GM12873 (cell line): ENCODE data around the gene NBL1.

Experiments used
- TF ChIP-seq, protein P1 (sequence below): IDR thresholded peaks from 2 replicates; pipeline ENCODE4 v1.5.1; 2012; ENCODE audit warnings: low read depth, mild to moderate bottlenecking, moderate library complexity, low read length, control low read depth; ENCODE audit not compliant: insufficient read depth; ENCODE audit errors: missing control alignments

Gene NBL1

DNA sequence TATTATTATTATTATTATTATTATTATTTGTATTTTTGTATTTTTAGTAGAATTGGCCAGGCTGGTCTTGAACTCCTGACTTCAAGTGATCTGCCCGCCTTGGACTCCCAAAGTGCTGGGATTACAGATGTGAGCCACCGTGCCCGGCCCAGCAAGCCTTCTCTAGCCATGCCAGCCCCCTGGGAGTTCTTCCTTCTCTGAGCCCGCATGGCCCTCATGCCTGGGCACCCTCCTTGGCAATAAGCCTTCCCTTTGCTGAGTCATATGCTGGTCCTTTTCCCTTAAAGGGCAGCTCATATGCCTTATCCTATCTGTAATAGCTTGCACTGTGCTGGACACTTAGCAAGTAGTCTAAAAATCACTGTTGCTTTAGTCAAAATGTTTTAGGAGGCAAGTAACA lies 8.5 kb upstream of the NBL1 start:
- TF ChIP-seq, protein P1, sequence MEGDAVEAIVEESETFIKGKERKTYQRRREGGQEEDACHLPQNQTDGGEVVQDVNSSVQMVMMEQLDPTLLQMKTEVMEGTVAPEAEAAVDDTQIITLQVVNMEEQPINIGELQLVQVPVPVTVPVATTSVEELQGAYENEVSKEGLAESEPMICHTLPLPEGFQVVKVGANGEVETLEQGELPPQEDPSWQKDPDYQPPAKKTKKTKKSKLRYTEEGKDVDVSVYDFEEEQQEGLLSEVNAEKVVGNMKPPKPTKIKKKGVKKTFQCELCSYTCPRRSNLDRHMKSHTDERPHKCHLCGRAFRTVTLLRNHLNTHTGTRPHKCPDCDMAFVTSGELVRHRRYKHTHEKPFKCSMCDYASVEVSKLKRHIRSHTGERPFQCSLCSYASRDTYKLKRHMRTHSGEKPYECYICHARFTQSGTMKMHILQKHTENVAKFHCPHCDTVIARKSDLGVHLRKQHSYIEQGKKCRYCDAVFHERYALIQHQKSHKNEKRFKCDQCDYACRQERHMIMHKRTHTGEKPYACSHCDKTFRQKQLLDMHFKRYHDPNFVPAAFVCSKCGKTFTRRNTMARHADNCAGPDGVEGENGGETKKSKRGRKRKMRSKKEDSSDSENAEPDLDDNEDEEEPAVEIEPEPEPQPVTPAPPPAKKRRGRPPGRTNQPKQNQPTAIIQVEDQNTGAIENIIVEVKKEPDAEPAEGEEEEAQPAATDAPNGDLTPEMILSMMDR, result no peak

DNA sequence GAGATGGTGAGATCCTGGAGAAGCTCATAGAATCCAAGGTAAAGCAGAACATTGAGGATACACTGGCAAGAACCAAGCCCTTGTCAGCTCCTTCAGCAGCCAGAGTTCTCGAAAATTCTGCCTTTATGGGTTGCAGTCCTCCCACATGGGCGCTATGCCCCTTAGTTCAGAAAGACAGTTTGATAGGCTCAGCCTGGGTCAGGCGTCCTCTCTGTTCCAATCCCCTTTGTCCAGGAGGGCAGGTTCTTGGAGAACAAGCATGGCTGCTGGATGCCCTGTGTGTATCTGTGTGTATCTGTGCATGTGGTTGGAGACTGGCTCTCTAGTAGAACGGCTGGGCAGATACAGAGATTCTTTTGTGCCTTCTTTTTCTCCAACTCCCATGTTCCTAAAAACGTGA lies 8.0 kb upstream of the NBL1 start:
- TF ChIP-seq, protein P1, result no peak

DNA sequence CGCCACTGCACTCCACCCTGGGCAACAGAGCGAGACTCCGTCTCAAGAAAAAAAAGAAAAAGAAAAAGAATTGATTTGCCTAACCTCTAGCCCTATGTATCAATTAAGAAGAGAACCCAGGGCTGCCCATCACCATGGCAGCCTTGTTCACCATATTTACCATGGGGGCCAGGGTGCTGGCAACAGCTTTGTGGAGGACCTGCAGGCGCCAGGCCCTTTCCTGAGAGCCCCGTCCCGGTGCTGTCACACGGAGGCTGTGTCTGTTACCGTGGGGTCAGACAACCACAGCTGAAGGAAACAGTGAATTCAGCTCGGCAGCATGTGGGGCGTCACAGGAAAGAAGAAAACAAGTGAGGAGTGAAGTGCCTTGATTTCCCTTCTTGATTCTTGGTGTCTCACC lies 6.5 kb upstream of the NBL1 start:
- TF ChIP-seq, protein P1, result no peak

DNA sequence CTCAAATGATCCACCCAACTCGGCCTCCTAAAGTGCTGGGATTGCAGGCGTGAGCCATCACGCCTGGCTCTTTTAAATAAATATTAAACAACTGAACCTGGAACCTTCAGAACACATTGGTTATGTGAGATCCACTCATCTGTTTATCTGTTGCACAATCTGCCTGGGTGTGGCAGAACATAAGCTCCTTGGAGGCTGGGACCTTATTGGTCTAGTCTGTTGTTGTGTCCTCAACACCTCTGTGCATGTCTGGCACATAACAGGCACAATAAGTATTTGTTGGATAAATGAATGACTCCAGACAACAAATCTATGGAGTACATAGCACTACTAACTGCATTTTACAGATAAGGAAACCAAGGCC lies 4.1 kb upstream of the NBL1 start:
- TF ChIP-seq, protein P1, result no peak

GRCh38 chr1:19640363-19641316 lies 3.5 kb upstream of the NBL1 start:
- TF ChIP-seq, protein P1, result no peak

DNA sequence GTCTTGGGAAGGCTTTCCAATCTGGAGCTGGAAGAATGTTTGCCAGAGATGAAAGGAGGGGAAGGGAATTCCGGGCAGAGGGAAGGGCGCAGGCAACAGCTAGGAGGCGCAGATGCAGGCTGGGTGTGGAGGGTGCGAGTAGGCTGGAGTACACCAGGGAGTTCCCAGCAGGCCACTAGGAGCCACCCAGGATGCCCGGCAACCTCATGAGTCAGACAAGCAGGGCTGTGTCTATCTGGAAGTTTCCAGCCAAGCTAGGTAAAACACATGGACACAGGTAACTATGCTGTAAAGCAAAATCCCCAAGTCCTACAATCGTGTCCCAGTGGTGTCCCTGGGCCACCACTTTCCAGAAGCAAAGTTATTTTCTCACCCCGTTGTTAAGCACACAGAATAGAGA lies 990 bp upstream of the NBL1 start:
- TF ChIP-seq, protein P1, result no peak

DNA sequence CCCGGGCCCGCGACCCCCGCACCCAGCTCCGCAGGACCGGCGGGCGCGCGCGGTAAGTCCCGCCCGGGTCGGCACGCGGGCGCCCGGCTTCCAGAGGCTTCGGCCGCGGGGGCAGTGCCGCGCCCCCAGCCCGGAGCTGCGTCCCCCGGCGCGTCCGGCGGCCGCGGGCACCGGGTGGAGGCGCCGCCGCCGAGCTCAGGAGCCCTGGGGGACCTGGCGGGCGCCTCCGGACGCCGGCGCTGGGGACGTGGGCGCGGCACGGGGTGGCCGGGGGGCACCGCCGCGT lies 227 bp downstream of the NBL1 start:
- TF ChIP-seq, protein P1, result no peak
